ENCODE data around the gene METAP1.
"Not testable (repeated sequence)": the region's sequence is repeated elsewhere in the genome, so short reads cannot be mapped to it uniquely, and the experiment has no call there.

Gene METAP1

GRCh38 chr4:98998551-98998950 lies 3.0 kb downstream of the METAP1 start:
- no peak for DNase-seq

- DNase-seq, result no peak
These were observed 6.8 kb downstream of the METAP1 start for GRCh38 chr4:99002279-99002678.

DNA sequence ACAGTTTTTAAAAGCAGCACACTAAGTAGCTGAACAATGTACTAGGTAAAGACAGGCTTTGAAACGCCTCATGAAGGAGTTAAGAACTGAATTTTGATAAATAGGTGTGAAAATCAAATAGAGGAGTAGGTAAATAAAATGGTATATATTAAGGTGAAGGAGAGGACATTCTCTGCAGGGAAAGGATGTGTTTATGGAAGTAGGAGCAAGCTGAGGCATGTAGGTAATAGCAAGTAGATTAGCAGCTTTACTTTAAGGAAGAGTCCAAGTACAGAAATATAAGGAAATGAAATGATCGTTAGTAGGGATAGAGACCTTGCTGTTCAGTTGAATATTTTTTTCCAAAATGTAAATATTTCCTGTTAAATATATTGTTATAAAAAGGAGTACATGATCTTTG lies 12.5 kb downstream of the METAP1 start:
- no peak for DNase-seq

- no peak for DNase-seq
These were observed 16.4 kb downstream of the METAP1 start for GRCh38 chr4:99011910-99012309.

GRCh38 chr4:99013402-99013843 lies 17.9 kb downstream of the METAP1 start:
- DNase-seq, result no peak

DNA sequence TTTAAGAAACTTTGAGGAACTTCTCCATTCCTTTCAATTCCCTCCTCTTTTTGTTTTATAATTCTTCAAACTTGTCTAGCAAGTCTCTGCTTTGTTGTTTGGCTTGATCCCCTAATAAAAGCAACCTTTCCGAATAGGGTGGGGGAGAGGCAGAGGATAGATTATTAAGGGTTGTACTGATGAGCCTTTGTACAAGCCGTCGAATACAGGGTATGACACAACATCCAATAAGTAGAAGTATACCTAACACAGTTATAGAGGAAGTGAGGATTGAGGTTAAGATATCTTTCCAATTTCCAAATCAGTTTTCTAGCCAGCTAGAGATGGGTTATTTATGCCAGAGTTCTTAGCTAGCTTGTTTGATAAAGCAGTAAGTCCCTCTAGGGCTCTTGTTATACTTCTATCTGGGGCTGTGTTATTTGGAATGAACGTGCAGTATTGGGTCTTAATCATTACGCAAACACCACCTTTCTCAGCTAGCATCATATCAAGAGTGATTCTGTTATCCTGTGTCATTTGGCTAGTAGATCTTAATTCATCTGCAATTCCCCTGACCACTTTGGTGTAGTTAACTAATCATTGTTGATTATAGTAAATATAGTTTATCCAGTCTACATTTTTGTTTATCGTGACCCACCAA lies 18.5 kb downstream of the METAP1 start:
- no peak for DNase-seq

- DNase-seq, result no peak
These were observed 25.9 kb downstream of the METAP1 start for GRCh38 chr4:99021386-99021785.

- DNase-seq, result no peak
These were observed 27.0 kb downstream of the METAP1 start for GRCh38 chr4:99022566-99022965.

DNA sequence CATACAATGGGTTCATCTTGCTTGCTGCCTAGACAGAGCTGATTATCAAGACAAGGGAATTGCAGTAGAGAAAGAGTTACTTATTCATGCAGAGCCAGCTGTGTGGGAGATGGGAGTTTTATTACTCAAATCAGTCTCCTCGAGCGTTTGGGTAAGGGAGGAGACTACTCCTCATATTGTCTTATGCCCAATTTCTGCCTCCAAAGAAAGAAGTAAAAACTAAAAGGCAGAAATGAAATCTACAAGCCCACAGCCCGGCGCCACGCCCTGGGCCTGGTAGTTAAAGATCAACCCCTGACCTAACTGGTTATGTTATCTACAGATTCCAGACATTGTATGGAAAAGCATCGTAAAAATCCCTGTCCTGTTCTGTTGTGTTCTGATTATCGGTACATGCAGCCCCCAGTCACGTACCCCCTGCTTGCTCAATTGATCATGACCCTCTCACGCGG lies 28.3 kb downstream of the METAP1 start:
- not testable (repeated sequence) for DNase-seq

- DNase-seq, result no peak
These were observed 29.2 kb downstream of the METAP1 start for GRCh38 chr4:99024481-99025275.

GRCh38 chr4:99025506-99025905 lies 30.0 kb downstream of the METAP1 start:
- DNase-seq, result no peak

GRCh38 chr4:99027304-99027703 lies 31.8 kb downstream of the METAP1 start:
- DNase-seq, result no peak

GRCh38 chr4:99028187-99028586 lies 32.7 kb downstream of the METAP1 start:
- DNase-seq, result no peak

GRCh38 chr4:99029018-99029735 lies 33.7 kb downstream of the METAP1 start:
- no peak for DNase-seq

GRCh38 chr4:99029852-99030251 lies 34.3 kb downstream of the METAP1 start:
- DNase-seq, result no peak

- no peak for DNase-seq
These were observed 38.4 kb downstream of the METAP1 start for GRCh38 chr4:99033956-99034355.

- DNase-seq, result no peak
These were observed 42.7 kb downstream of the METAP1 start for GRCh38 chr4:99038213-99038612.

- DNase-seq, result no peak
These were observed 47.8 kb downstream of the METAP1 start for GRCh38 chr4:99043346-99043745.

GRCh38 chr4:99047710-99048109 lies 52.2 kb downstream of the METAP1 start:
- DNase-seq, result no peak

GRCh38 chr4:99052902-99053301 lies 57.4 kb downstream of the METAP1 start:
- no peak for DNase-seq

- DNase-seq, result no peak
These were observed 59.0 kb downstream of the METAP1 start for GRCh38 chr4:99054428-99054994.

DNA sequence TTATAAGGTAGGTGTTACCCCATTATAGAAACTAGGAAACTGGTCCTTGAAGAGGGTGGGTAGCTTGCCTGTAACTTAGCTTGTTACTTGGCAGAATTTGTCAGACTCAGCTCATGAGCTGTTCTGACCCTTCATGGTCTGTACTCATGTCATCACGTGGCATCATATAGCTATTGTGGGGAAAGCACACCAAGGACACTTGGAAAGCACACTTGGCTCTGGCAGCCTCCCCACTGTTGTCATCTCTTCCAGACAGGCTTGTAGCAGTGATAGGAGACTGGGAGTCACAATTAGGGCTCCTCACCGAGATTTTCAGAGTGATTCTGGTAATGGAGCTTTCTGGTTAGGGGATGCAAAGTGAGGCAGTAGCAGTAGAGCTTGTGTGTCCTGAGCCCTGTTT lies 62.7 kb downstream of the METAP1 start:
- no peak for DNase-seq

GRCh38 chr4:99059550-99059949 lies 64.0 kb downstream of the METAP1 start:
- DNase-seq, result no peak

Data from islet precursor cell (in vitro differentiated cells).